GM23338 (cell line): Measurements from ENCODE around the gene FOXC2. TPM values are rescaled to one million over a fixed set of nuclear protein-coding genes. Genes with fewer than 3 reads are reported as not detected.

ENCODE experiments used
- ATAC-seq: fragments of 200-7000 bp; cut with Tn5 transposase; 3 replicates; pipeline ENCODE4 v1.9.1; 2020
- DNase-seq: peaks from one replicate; pipeline ENCODE4 v3.0.0-alpha.2; 2015; ENCODE audit warnings: low spot score
- H2AFZ ChIP-seq: fragments of 200-600 bp; sonication (generic); 2 replicates; pipeline ENCODE4 v1.8.0; 2016; ENCODE audit warnings: antibody characterized with exemption, mild to moderate bottlenecking, moderate library complexity
- H3F3A ChIP-seq: fragments of 200-600 bp; sonication (generic); replicated peaks from 2 replicates; pipeline ENCODE4 v1.8.0; 2017; ENCODE audit warnings: antibody characterized with exemption, mixed run types, low read depth
- H3K27ac ChIP-seq: fragments of 200-600 bp; sonication (generic); 2 replicates; pipeline ENCODE4 v1.6.1; 2016; ENCODE audit warnings: low read depth
- H3K27me3 ChIP-seq: fragments of 200-600 bp; sonication (generic); 2 replicates; pipeline ENCODE4 v1.8.0; 2016; ENCODE audit warnings: mild to moderate bottlenecking, mixed run types, moderate library complexity; ENCODE audit not compliant: insufficient read depth
- H3K36me3 ChIP-seq: fragments of 200-600 bp; sonication (generic); 2 replicates; pipeline ENCODE4 v1.8.0; 2016; ENCODE audit warnings: mild to moderate bottlenecking; ENCODE audit not compliant: insufficient read depth
- H3K4me1 ChIP-seq: fragments of 200-600 bp; sonication (generic); 2 replicates; pipeline ENCODE4 v1.8.0; 2016; ENCODE audit warnings: mild to moderate bottlenecking, moderate library complexity; ENCODE audit not compliant: insufficient read depth
- H3K4me2 ChIP-seq: fragments of 200-600 bp; sonication (generic); 2 replicates; pipeline ENCODE4 v1.7.1; 2017; ENCODE audit warnings: mixed run types
- H3K4me3 ChIP-seq: fragments of 200-600 bp; sonication (generic); 2 replicates; pipeline ENCODE4 v1.6.1; 2016; ENCODE audit warnings: mixed run types
- H3K79me2 ChIP-seq: fragments of 200-600 bp; sonication (generic); replicated peaks from 2 replicates; pipeline ENCODE4 v1.8.0; 2017; ENCODE audit warnings: mild to moderate bottlenecking; ENCODE audit not compliant: insufficient read depth
- H3K9me2 ChIP-seq: fragments of 200-600 bp; sonication (generic); 2 replicates; pipeline ENCODE4 v1.8.0; 2017; ENCODE audit not compliant: insufficient read depth
- H4K20me1 ChIP-seq: fragments of 200-600 bp; sonication (generic); replicated peaks from 2 replicates; pipeline ENCODE4 v1.8.0; 2017; ENCODE audit warnings: mild to moderate bottlenecking; ENCODE audit not compliant: insufficient read depth
- H3K27ac Mint-ChIP-seq: 2 replicates; pipeline ENCODE4 v1.8.0; 2020; ENCODE audit warnings: inconsistent platforms, mild to moderate bottlenecking, moderate library complexity, mixed read lengths
- H3K27me3 Mint-ChIP-seq: 3 replicates; pipeline ENCODE4 v1.8.0; 2022; ENCODE audit warnings: low read depth, mild to moderate bottlenecking, moderate library complexity, mixed read lengths, inconsistent platforms; ENCODE audit not compliant: insufficient read depth, poor library complexity
- H3K36me3 Mint-ChIP-seq: 3 replicates; pipeline ENCODE4 v1.8.0; 2021; ENCODE audit warnings: low read depth, mild to moderate bottlenecking, inconsistent platforms, moderate library complexity, mixed read lengths
- H3K4me1 Mint-ChIP-seq: 3 replicates; pipeline ENCODE4 v1.8.0; 2020; ENCODE audit warnings: mild to moderate bottlenecking, inconsistent platforms, mixed read lengths
- H3K4me3 Mint-ChIP-seq: 3 replicates; pipeline ENCODE4 v1.8.0; 2021; ENCODE audit warnings: moderate library complexity, mild to moderate bottlenecking, inconsistent platforms, mixed read lengths
- H3K9me3 Mint-ChIP-seq: 3 replicates; pipeline ENCODE4 v1.8.0; 2020; ENCODE audit warnings: moderate library complexity, mild to moderate bottlenecking, inconsistent platforms, mixed read lengths
- CTCF ChIP-seq, 2 experiments: fragments of 200-600 bp in 1 of 2; sonication (generic) in 1 of 2; conservative IDR thresholded peaks; 2 replicates each; pipeline versions ENCODE4 v1.5.1 to v1.6.1; 2016 to 2017; ENCODE audit warnings: antibody characterized with exemption in 2 of 2, low read depth in 2 of 2, mild to moderate bottlenecking in 2 of 2, moderate library complexity in 1 of 2
- ETS1 ChIP-seq: IDR thresholded peaks from 2 replicates; pipeline ENCODE4 v1.6.1; 2016; ENCODE audit warnings: antibody characterized with exemption
- EZH2 ChIP-seq: fragments of 200-600 bp; sonication (generic); IDR thresholded peaks from one replicate; pipeline ENCODE4 v1.8.0; 2017; ENCODE audit warnings: antibody characterized with exemption, mild to moderate bottlenecking, low read depth; ENCODE audit not compliant: unreplicated experiment
- EZH2phosphoT487 ChIP-seq: fragments of 200-600 bp; sonication (generic); IDR thresholded peaks from one replicate; pipeline ENCODE4 v1.8.1; 2018; ENCODE audit warnings: antibody characterized with exemption; ENCODE audit not compliant: unreplicated experiment
- JUNB ChIP-seq: IDR thresholded peaks from one replicate; pipeline ENCODE4 v1.6.1; 2016; ENCODE audit warnings: antibody characterized with exemption; ENCODE audit not compliant: unreplicated experiment
- NANOG ChIP-seq: IDR thresholded peaks from 2 replicates; pipeline ENCODE4 v1.6.1; 2016; ENCODE audit warnings: antibody characterized with exemption, borderline replicate concordance
- REST ChIP-seq: IDR thresholded peaks from one replicate; pipeline ENCODE4 v1.6.1; 2018; ENCODE audit warnings: antibody characterized with exemption; ENCODE audit not compliant: unreplicated experiment
- STAT1 ChIP-seq: IDR thresholded peaks from one replicate; pipeline ENCODE4 v1.6.1; 2016; ENCODE audit warnings: antibody characterized with exemption; ENCODE audit not compliant: unreplicated experiment
- ZNF114 ChIP-seq: fragments of 250-450 bp; sonication (Bioruptor Pico); IDR thresholded peaks from 2 replicates; pipeline ENCODE4 v1.5.0; 2020; ENCODE audit warnings: mild to moderate bottlenecking, moderate library complexity
- ZNF331 ChIP-seq: fragments of 250-450 bp; sonication (Bioruptor Pico); IDR thresholded peaks from 2 replicates; pipeline ENCODE4 v1.5.0; 2020; ENCODE audit warnings: low read depth, mild to moderate bottlenecking, moderate library complexity
- polyA plus RNA-seq: library from polyadenylated mRNA; unstranded; fragments of >200 nt; fragmentation: Nextera tagmentation; extraction: Ambion mirVana; gene quantifications from 2 replicates; pipeline ENCODE4 v1.2.1, GENCODE V29; 2016
- total RNA-seq: library from RNA; depleted of rRNA; stranded (reverse); fragments of >200 nt; shearing (Covaris generic); gene quantifications from 2 replicates; pipeline ENCODE4 v1.2.3, GENCODE V29; 2014

Gene FOXC2
- total and polyA plus RNA-seq, 2 experiments from 2014 or later: 0.16 TPM; not detected in 1

GRCh38 chr16:86545481-86545880 lies 21.1 kb upstream of the FOXC2 start:
- no peaks in the 10 kb centered on the region for H3F3A ChIP-seq
- no peaks in the 10 kb centered on the region for H3K9me3 Mint-ChIP-seq
- H3K36me3 Mint-ChIP-seq: peaks cover 7% of the 10 kb centered on the region; the same call in 2 of the 3 replicates
- H3K4me3 ChIP-seq: no peak overlapping the region
- H3K79me2 ChIP-seq: no peaks in the 10 kb centered on the region
- no peak for ATAC-seq
- H3K36me3 ChIP-seq: no peaks in the 10 kb centered on the region; the same call in 1 of the 2 replicates
- H3K27ac ChIP-seq: no peak overlapping the region
- no peak overlapping the region for H2AFZ ChIP-seq
- H4K20me1 ChIP-seq: no peaks in the 10 kb centered on the region
- no peak overlapping the region for H3K4me3 Mint-ChIP-seq
- H3K27me3 ChIP-seq: no peaks in the 10 kb centered on the region
- no peak overlapping the region for H3K27ac Mint-ChIP-seq
- no peaks in the 10 kb centered on the region for H3K4me1 ChIP-seq
- no peak for TF ChIP-seq EZH2
- no peak for TF ChIP-seq ETS1
- no peak for TF ChIP-seq REST
- no peak for TF ChIP-seq STAT1
- no peak for TF ChIP-seq NANOG
- no peak for TF ChIP-seq CTCF (conservative IDR thresholded peaks at IDR 0.05; ENCODE audit: low read depth in 2 of 2)
- TF ChIP-seq ZNF114 (CRISPR knock-in tag): no peak
- no peaks in the 10 kb centered on the region for H3K4me1 Mint-ChIP-seq
- no peak for DNase-seq
- H3K9me2 ChIP-seq: no peaks in the 10 kb centered on the region
- no peak overlapping the region for H3K4me2 ChIP-seq
- peaks cover under 1% of the 10 kb centered on the region for H3K27me3 Mint-ChIP-seq

GRCh38 chr16:86545954-86546637 lies 20.5 kb upstream of the FOXC2 start:
- H3K9me2 ChIP-seq: no peaks in the 10 kb centered on the region
- Mint-ChIP-seq H3K4me3 (no peak overlapping the region), H3K27me3 (no peaks in the 10 kb centered on the region), H3K27ac (no peak overlapping the region), H3K9me3 (no peaks in the 10 kb centered on the region), H3K4me1 (no peaks in the 10 kb centered on the region), H3K36me3 (peaks cover 3% of the 10 kb centered on the region; the same call in 2 of the 3 replicates)
- H3K27ac ChIP-seq: no peak overlapping the region
- no peak overlapping the region for H3K4me3 ChIP-seq
- DNase-seq: no peak
- H3F3A ChIP-seq: no peaks in the 10 kb centered on the region
- peaks cover 3% of the 10 kb centered on the region; the same call in 1 of the 2 replicates for H3K36me3 ChIP-seq
- no peaks in the 10 kb centered on the region for H3K27me3 ChIP-seq
- ATAC-seq: no peak
- H3K79me2 ChIP-seq: no peaks in the 10 kb centered on the region
- no peak overlapping the region for H2AFZ ChIP-seq
- no peaks in the 10 kb centered on the region for H4K20me1 ChIP-seq
- H3K4me1 ChIP-seq: no peaks in the 10 kb centered on the region
- no peak overlapping the region for H3K4me2 ChIP-seq
- TF ChIP-seq ZNF331: no peak
- no peak for TF ChIP-seq REST
- no peak for TF ChIP-seq EZH2
- no peak for TF ChIP-seq NANOG
- TF ChIP-seq EZH2phosphoT487: no peak
- no peak for TF ChIP-seq CTCF (conservative IDR thresholded peaks at IDR 0.05; ENCODE audit: low read depth in 2 of 2)
- no peak for TF ChIP-seq JUNB
